BLaER1 treated with 17β-estradiol and CSF1 and Interleukin-3, amounts not matched to agents 10 nM and 100 nM (cell line): ENCODE results near the gene PHPT1.
"Not testable (repeated sequence)": the region's sequence is repeated elsewhere in the genome, so short reads cannot be mapped to it uniquely, and the experiment has no call there.

ENCODE experiments used
- H3K27ac ChIP-seq, 11 experiments: shearing (Covaris generic); formaldehyde crosslinking; 2 replicates each; pipeline ENCODE4 v1.8.1; 2022
- H3K27me3 ChIP-seq, 11 experiments: shearing (Covaris generic); formaldehyde crosslinking; 2 replicates each; pipeline ENCODE4 v1.8.1; 2022
- H3K36me3 ChIP-seq, 11 experiments: shearing (Covaris generic); formaldehyde crosslinking; 2 replicates each; pipeline ENCODE4 v1.8.1; 2022
- H3K4me1 ChIP-seq, 10 experiments: shearing (Covaris generic); formaldehyde crosslinking; 2 replicates each; pipeline ENCODE4 v1.8.1; 2022
- H3K4me2 ChIP-seq, 11 experiments: shearing (Covaris generic); formaldehyde crosslinking; 2 replicates each; pipeline ENCODE4 v1.8.1; 2022
- H3K4me3 ChIP-seq, 10 experiments: shearing (Covaris generic); formaldehyde crosslinking; 2 replicates each; pipeline ENCODE4 v1.8.1; 2022
- H3K9ac ChIP-seq, 11 experiments: shearing (Covaris generic); formaldehyde crosslinking; 2 replicates each; pipeline ENCODE4 v1.8.1; 2022
- H3K9me3 ChIP-seq, 11 experiments: shearing (Covaris generic); formaldehyde crosslinking; replicated peaks in 1 of 11; 2 replicates each; pipeline ENCODE4 v1.8.1; 2022
- H4K20me1 ChIP-seq, 11 experiments: shearing (Covaris generic); formaldehyde crosslinking; 2 replicates each; pipeline ENCODE4 v1.8.1; 2022
- Cebpa-rat ChIP-seq, 11 experiments: shearing (Covaris generic); IDR thresholded peaks; 2 replicates each; pipeline ENCODE4 v1.8.1; 2022

PHPT1 gene

GRCh38 chr9:136835162-136835931, 13.9 kb upstream of the PHPT1 start:
- Histone ChIP-seq H3K36me3 (peaks cover 46 to 97% (median 82%) of the 10 kb centered on the region in 11 experiments), H3K4me1 (peaks cover 2 to 11% (median 5%) of the 10 kb centered on the region in 10 experiments; a peak in 15 of 20 replicates), H3K4me2 (no peak overlapping the region), H3K9me3 (no peaks in the 10 kb centered on the region), H3K27me3 (no peaks in the 10 kb centered on the region), H3K9ac (no peak overlapping the region; a peak in 1 of 22 replicates), H3K4me3 (no peak overlapping the region), H4K20me1 (peaks cover 0 to 95% (median 44%) of the 10 kb centered on the region in 11 experiments; a peak in 17 of 22 replicates), H3K27ac (no peak overlapping the region)
- no peak for TF ChIP-seq Cebpa-rat (IDR thresholded peaks at IDR 0.05)

DNA sequence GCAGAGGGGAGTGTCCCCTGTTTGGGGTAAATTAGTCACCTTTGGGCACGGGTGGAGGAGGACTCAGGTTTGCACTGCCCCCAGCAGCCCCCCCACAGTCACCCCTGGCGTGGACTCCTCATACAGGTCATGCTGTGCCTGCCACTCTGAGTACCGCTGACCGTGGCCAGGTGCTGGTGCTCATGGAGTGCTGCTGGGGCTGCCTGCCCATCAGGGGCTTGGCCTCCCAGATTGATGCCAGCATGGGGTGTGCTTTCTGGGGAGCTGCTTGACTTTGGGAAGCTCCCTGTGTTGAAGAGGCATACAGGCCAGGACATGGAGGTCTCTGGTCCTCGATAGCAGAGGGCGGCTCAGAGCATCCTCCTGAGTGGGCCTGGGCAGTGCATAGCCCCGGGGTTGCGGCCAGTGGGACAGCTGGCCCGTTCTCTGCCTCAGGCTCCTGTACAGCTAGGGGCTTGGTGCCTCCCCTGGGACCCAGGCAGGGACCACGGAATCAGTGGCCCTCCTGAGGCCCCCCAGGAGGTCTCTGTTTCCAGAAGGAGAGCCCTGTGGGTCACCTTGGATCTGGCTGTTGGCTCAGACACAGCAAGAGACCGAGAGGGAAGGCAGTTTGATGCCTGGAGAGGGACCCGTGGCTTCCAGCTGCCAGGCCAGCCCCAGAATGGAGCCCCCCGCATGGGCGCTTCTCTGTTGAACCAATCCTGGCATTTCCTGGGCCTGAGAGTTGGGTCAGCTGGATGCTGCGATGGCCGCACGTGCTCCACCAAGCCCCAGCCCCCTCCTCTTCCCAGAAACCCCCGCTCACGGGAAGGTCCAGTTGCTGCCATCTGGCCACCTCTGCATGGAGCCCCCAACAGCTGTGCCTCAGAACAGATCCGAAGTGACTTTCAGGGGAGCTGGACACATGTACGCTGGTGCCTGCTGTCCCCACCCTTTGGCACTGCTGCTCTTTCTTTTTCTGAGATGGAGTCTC, 13.0 kb upstream of the PHPT1 start:
- no peak overlapping the region for H3K27ac ChIP-seq
- peaks cover 41 to 97% (median 80%) of the 10 kb centered on the region in 11 experiments for H3K36me3 ChIP-seq

DNA sequence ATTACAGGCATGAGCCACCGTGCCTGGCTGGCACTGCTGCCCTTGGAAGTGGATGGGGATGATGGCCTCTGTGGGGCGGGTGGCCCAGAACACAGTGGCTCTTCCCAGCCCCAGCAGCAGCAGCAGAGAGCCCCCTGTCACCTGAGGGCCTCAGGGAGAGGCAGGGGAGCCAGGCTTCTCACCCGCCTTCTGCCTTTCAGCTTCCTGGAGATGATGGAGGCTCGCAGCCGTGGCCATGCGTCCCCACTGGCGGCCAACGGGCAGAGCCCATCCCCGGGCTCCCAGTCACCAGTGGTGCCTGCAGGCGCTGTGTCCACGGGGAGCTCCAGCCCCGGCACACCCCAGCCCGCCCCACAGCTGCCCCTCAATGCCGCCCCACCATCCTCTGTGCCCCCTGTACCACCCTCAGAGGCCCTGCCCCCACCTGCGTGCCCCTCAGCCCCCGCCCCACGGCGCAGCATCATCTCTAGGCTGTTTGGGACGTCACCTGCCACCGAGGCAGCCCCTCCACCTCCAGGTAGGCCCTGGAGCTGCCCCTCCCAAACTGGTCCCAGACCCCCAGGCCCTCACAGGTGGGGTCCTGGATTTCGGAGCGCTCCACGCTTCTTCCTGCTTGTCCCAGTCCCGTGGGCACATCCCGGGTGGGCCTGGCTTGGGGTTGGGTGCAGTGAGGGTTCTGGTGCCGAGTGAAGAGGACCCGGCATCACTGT, 11.9 kb upstream of the PHPT1 start:
- H3K4me3 ChIP-seq, result no peak overlapping the region
- no peak for TF ChIP-seq Cebpa-rat (IDR thresholded peaks at IDR 0.05)
- peaks cover 30 to 87% (median 70%) of the 10 kb centered on the region in 11 experiments for H3K36me3 ChIP-seq
- H3K9ac ChIP-seq, result no peak overlapping the region
- H3K27ac ChIP-seq, result no peak overlapping the region
- H3K27me3 ChIP-seq, result no peaks in the 10 kb centered on the region
- H3K9me3 ChIP-seq, result no peaks in the 10 kb centered on the region
- H3K4me1 ChIP-seq, result peaks cover 21 to 31% (median 25%) of the 10 kb centered on the region in 10 experiments
- peaks cover 0 to 94% (median 44%) of the 10 kb centered on the region in 11 experiments; a peak in 20 of 22 replicates for H4K20me1 ChIP-seq
- no peak overlapping the region for H3K4me2 ChIP-seq

More for the DNA sequence above, 13.0 kb upstream of the PHPT1 start:
- H3K27me3 ChIP-seq, result no peaks in the 10 kb centered on the region
- H3K4me1 ChIP-seq, result peaks cover 10 to 20% (median 14%) of the 10 kb centered on the region in 10 experiments
- TF ChIP-seq Cebpa-rat (IDR thresholded peaks at IDR 0.05), result no peak
- H3K9me3 ChIP-seq, result no peaks in the 10 kb centered on the region
- peaks cover 0 to 95% (median 44%) of the 10 kb centered on the region in 11 experiments; a peak in 18 of 22 replicates for H4K20me1 ChIP-seq
- no peak overlapping the region for H3K4me2 ChIP-seq
- H3K9ac ChIP-seq, result no peak overlapping the region; a peak in 1 of 22 replicates
- no peak overlapping the region for H3K4me3 ChIP-seq

GRCh38 chr9:136837856-136838277, 11.3 kb upstream of the PHPT1 start:
- H3K4me3 ChIP-seq, H3K4me2 ChIP-seq, H3K27ac ChIP-seq, H3K9me3 ChIP-seq, H3K27me3 ChIP-seq, H3K9ac ChIP-seq: not testable (repeated sequence)
- H3K4me1 ChIP-seq, result peaks cover 21 to 35% (median 29%) of the 10 kb centered on the region in 10 experiments
- H4K20me1 ChIP-seq, result peaks cover 0 to 88% (median 41%) of the 10 kb centered on the region in 11 experiments; a peak in 20 of 22 replicates
- H3K36me3 ChIP-seq, result peaks cover 25 to 81% (median 64%) of the 10 kb centered on the region in 11 experiments; a peak in 21 of 22 replicates

DNA sequence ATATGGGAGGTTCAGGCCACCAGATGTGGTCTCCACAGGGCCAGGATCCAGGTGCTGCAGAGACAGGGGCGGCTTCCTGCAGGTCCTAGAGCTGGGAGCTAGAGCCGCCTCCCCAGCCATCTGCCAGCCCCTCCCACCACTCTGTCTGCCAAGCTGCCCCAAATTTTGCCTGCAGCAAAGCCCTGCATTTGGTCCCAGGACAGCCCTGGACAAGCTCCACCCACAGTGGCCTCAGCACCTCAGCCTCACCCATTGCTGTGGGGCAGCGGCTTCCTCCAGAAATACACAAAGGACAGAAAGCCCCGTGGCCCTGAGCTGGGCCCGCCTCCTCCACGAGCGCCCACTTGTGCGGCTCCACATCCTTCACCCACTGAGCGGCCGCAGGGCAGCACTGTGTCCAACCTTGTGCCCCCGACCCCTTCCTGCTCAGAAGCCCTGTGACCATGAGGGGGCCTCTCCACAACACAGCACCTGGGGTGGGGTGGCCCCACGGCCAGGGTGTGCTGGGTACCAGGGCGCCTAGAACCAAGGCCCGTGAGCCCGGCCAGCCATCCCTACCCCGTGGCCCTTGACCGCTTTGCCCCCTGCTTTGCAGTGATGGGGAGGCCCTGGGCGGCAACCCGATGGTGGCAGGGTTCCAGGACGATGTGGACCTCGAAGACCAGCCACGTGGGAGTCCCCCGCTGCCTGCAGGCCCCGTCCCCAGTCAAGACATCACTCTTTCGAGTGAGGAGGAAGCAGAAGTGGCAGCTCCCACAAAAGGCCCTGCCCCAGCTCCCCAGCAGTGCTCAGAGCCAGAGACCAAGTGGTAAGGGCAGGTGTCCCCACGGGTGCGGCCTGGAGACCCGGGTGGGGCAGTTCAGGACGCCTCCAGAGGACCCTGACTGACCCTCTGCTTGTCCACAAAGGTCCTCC, 10.6 kb upstream of the PHPT1 start:
- H3K9ac ChIP-seq, result no peak overlapping the region; a peak in 1 of 22 replicates
- TF ChIP-seq Cebpa-rat (IDR thresholded peaks at IDR 0.05), result no peak
- H3K9me3 ChIP-seq, result no peaks in the 10 kb centered on the region
- H3K4me3 ChIP-seq, result no peak overlapping the region
- no peak overlapping the region for H3K27ac ChIP-seq
- H3K36me3 ChIP-seq, result peaks cover 24 to 75% (median 60%) of the 10 kb centered on the region in 11 experiments; a peak in 21 of 22 replicates
- H3K4me2 ChIP-seq, result no peak overlapping the region
- peaks cover 28 to 42% (median 36%) of the 10 kb centered on the region in 10 experiments for H3K4me1 ChIP-seq
- peaks cover 0 to under 1% (median 0%) of the 10 kb centered on the region in 11 experiments; a peak in 2 of 22 replicates for H3K27me3 ChIP-seq
- peaks cover 0 to 83% (median 41%) of the 10 kb centered on the region in 11 experiments; a peak in 20 of 22 replicates for H4K20me1 ChIP-seq

DNA sequence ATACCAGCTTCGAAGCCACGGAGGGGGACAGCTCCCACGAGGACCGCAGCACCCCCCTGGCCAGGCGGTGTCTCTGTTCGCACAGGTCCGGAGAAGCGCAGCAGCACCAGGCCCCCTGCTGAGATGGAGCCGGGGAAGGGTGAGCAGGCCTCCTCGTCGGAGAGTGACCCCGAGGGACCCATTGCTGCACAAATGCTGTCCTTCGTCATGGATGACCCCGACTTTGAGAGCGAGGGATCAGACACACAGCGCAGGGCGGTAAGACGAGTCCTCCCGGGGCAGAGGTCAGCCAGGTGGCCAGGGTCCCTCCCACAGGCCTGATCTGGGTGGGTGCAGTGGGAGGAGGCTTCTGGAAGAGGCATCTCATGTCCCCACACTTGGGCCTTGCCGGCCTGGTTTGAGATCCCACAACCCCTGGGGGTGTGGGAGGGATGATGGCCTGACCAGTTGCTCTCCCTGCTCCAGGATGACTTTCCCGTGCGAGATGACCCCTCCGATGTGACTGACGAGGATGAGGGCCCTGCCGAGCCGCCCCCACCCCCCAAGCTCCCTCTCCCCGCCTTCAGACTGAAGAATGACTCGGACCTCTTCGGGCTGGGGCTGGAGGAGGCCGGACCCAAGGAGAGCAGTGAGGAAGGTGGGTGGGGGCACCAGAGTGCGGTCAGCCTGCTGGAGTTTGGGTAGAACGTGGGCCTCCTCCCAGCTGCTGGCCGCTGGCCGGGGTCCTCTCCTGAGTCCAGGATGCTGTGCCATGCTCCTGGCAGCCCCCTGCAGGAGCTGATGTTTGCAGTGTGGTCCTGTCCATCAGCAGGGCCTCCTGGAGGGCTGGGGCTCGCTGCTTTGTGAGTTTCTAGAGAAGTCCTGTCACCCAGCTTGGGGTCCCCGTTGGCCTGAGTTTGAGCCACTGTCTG, 9.7 kb upstream of the PHPT1 start:
- TF ChIP-seq Cebpa-rat (IDR thresholded peaks at IDR 0.05), result no peak
- Histone ChIP-seq H3K9ac (peak overlapping the region in 2 of 11 experiments; percentile 29 to 44; a peak in 3 of 22 replicates), H3K27me3 (peaks cover 7 to 10% (median 7%) of the 10 kb centered on the region in 11 experiments; a peak in 21 of 22 replicates), H3K4me1 (peaks cover 29 to 49% (median 43%) of the 10 kb centered on the region in 10 experiments), H3K4me3 (no peak overlapping the region), H3K9me3 (no peaks in the 10 kb centered on the region), H3K27ac (no peak overlapping the region), H3K4me2 (peak overlapping the region in 1 of 11 experiments; percentile 94; a peak in 1 of 22 replicates), H4K20me1 (peaks cover 0 to 82% (median 45%) of the 10 kb centered on the region in 11 experiments; a peak in 20 of 22 replicates), H3K36me3 (peaks cover 24 to 66% (median 55%) of the 10 kb centered on the region in 11 experiments; a peak in 20 of 22 replicates)
